Measurements from ENCODE around the gene SYT17. TPM values are rescaled to one million over a fixed set of nuclear protein-coding genes. Genes with fewer than 3 reads are reported as not detected.
A peak's percentile ranks its signal among the peaks of the same experiment; 100 is the strongest.

The SYT17 gene
- total and polyA plus RNA-seq, 2 experiments from 2014 or later: not detected

DNA sequence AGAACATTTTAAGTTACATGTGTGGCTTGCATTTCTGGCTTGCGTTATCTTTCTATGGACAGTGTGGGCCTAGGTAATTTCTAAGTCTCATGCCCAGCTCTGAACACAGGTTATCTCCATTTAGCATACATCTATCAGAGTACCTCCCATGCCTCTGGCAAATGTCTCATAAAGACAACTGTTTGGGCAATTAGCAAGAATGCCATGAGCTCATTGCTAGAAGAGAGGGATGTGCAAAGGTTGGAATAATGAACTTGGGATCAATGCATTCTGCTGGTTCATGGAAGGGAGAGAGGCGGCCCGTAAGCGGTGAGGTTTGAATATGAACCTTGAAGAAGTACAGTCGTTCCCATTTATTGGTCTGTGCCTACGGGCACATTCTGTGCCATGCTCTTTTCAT, 14.4 kb downstream of the SYT17 start:
- in situ Hi-C loops (cut with MboI): no loop called here
- Histone ChIP-seq H3K36me3 (ENCODE audit: low read depth) (no peaks in the 10 kb centered on the region), H3K79me2 (ENCODE audit: insufficient read depth) (no peaks in the 10 kb centered on the region), H3F3A (ENCODE audit: insufficient read depth) (no peaks in the 10 kb centered on the region), H3K9ac (no peak overlapping the region), H2AFZ (no peak overlapping the region), H3K9me3 (ENCODE audit: low read depth) (no peaks in the 10 kb centered on the region), H3K4me1 (ENCODE audit: insufficient read depth) (peaks cover 9% of the 10 kb centered on the region), H3K4me3 (no peak overlapping the region), H4K20me1 (ENCODE audit: insufficient read depth) (no peaks in the 10 kb centered on the region), H3K27ac (no peak overlapping the region), H3K9me2 (ENCODE audit: insufficient read depth) (no peaks in the 10 kb centered on the region), H3K27me3 (replicated peaks; ENCODE audit: insufficient read depth) (no peaks in the 10 kb centered on the region), H3K4me2 (ENCODE audit: unreplicated experiment) (no peak overlapping the region)
- DNase-seq: no peak
- WGBS, 2 experiments (ENCODE audit: low coverage in 1 of 2, low lambda C conversion rate in 2 of 2, missing lambda C conversion rate in 2 of 2): 87 to 88% methylated on average over 6 of the region's 6 CpGs
- TF ChIP-seq EZH2 (IDR thresholded peaks at IDR 0.05; ENCODE audit: insufficient read depth, poor library complexity, severe bottlenecking) (no peak), EZH2phosphoT487 (IDR thresholded peaks at IDR 0.05; ENCODE audit: insufficient read depth, low read depth) (no peak)

DNA sequence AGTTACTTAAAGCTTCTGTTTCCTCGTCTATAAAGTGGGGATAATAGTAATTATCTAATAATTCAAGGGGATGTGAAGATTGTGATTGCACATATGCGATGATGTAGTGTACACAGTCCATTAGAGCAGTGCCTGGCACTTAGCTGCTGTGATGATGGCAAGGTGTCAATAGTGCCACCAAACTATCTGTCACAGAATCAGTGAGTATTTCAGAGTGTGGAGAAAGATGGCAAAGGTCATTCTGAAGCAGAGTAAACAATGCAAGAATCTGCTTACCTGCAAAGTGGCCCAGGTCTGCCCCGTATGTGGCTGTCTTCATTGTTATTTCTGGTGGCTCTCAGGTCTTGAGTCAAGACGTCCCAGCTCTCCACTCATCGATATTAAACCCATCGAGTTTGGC, 15.1 kb downstream of the SYT17 start:
- Histone ChIP-seq H3K27ac (no peak overlapping the region), H3K4me1 (ENCODE audit: insufficient read depth) (peaks cover 9% of the 10 kb centered on the region), H4K20me1 (ENCODE audit: insufficient read depth) (no peaks in the 10 kb centered on the region), H3K9me2 (ENCODE audit: insufficient read depth) (no peaks in the 10 kb centered on the region), H3K4me3 (no peak overlapping the region), H3F3A (ENCODE audit: insufficient read depth) (no peaks in the 10 kb centered on the region), H3K9me3 (ENCODE audit: low read depth) (no peaks in the 10 kb centered on the region), H3K4me2 (ENCODE audit: unreplicated experiment) (no peak overlapping the region), H2AFZ (no peak overlapping the region), H3K79me2 (ENCODE audit: insufficient read depth) (no peaks in the 10 kb centered on the region), H3K36me3 (ENCODE audit: low read depth) (no peaks in the 10 kb centered on the region), H3K9ac (no peak overlapping the region), H3K27me3 (replicated peaks; ENCODE audit: insufficient read depth) (no peaks in the 10 kb centered on the region)
- WGBS, 2 experiments (ENCODE audit: low coverage in 1 of 2, low lambda C conversion rate in 2 of 2, missing lambda C conversion rate in 2 of 2): 84% methylated on average over 6 of the region's 6 CpGs
- no peak for TF ChIP-seq EZH2 (IDR thresholded peaks at IDR 0.05; ENCODE audit: insufficient read depth, poor library complexity, severe bottlenecking)
- no peak for TF ChIP-seq EZH2phosphoT487 (IDR thresholded peaks at IDR 0.05; ENCODE audit: insufficient read depth, low read depth)
- in situ Hi-C loops (cut with MboI): no loop called here
- no peak for DNase-seq

DNA sequence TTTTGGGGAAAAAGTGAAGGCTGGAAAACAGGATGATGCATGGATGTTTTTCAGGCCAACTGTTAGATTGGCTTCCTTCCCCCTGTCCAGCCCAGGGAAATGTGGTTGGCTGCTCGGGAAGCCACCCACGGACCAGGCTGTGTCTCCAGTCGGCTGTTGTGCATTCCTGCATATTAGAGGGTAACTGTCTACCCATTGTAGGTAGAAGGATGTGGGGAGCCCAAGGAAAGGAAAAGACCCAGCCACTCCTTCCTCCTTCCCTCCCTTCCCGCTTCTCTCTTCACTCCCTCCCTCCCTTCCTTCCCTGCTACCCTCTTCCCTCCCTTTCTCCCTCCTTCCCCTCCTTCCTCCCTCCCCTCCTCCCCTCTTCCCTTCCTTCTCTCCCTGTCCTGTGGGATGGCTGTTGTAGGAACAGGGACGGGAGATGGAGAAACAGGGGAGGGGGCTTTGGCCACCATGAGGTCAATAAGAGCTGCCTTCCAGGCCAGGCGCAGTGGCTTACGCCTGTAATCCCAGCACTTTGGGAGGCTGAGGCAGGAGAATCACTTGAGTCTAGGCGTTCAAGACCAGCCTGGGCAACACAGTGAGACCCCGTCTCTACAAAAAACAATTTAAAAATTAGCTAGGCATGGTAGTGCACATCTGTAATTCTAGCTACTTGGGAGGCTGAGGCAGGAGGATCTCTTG, 16.9 kb downstream of the SYT17 start:
- WGBS, 2 experiments (ENCODE audit: low coverage in 1 of 2, low lambda C conversion rate in 2 of 2, missing lambda C conversion rate in 2 of 2): 63 to 75% methylated on average over 8 to 9 of the region's 9 CpGs
- Histone ChIP-seq H3K4me3 (0 out of 2 replicates have a peak overlapping the region, but pooled peaks have one; percentile 12), H3F3A (ENCODE audit: insufficient read depth) (no peaks in the 10 kb centered on the region), H3K79me2 (ENCODE audit: insufficient read depth) (no peaks in the 10 kb centered on the region), H3K4me1 (ENCODE audit: insufficient read depth) (peaks cover 9% of the 10 kb centered on the region), H3K4me2 (ENCODE audit: unreplicated experiment) (no peak overlapping the region), H3K27ac (0 out of 2 replicates have a peak overlapping the region, but pooled peaks have one; percentile 14), H2AFZ (no peak overlapping the region), H3K9ac (no peak overlapping the region), H4K20me1 (ENCODE audit: insufficient read depth) (no peaks in the 10 kb centered on the region), H3K36me3 (ENCODE audit: low read depth) (no peaks in the 10 kb centered on the region), H3K9me3 (ENCODE audit: low read depth) (no peaks in the 10 kb centered on the region), H3K27me3 (replicated peaks; ENCODE audit: insufficient read depth) (no peaks in the 10 kb centered on the region), H3K9me2 (ENCODE audit: insufficient read depth) (no peaks in the 10 kb centered on the region)
- peak; percentile 46 for DNase-seq
- in situ Hi-C loops (cut with MboI): no loop called here
- TF ChIP-seq EZH2 (IDR thresholded peaks at IDR 0.05; ENCODE audit: insufficient read depth, poor library complexity, severe bottlenecking) (no peak), EZH2phosphoT487 (IDR thresholded peaks at IDR 0.05; ENCODE audit: insufficient read depth, low read depth) (no peak)

DNA sequence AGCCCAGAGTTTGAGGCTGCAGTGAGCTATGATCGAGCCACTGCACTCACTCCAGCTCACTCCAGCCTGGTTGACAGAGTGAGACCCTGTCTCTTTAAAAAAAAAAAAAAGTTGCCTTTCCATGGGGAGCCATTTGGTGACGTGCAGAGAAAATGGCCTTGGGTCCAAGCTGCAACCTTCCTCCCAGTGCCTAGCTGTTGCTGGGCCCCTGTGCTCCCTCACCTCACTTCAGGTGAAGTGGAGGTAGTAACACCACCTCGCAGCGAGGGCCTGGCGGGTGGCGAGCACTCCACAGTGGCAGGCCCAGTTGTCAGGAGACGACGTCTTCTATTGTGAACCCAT, 17.4 kb downstream of the SYT17 start:
- H3K4me3 ChIP-seq: no peak overlapping the region
- H3K27ac ChIP-seq: no peak overlapping the region
- DNase-seq: no peak
- no peaks in the 10 kb centered on the region for H3K79me2 ChIP-seq (ENCODE audit: insufficient read depth)
- H3K36me3 ChIP-seq (ENCODE audit: low read depth): no peaks in the 10 kb centered on the region
- TF ChIP-seq EZH2phosphoT487 (IDR thresholded peaks at IDR 0.05; ENCODE audit: insufficient read depth, low read depth) (no peak), EZH2 (IDR thresholded peaks at IDR 0.05; ENCODE audit: insufficient read depth, poor library complexity, severe bottlenecking) (no peak)
- H2AFZ ChIP-seq: no peak overlapping the region
- no peaks in the 10 kb centered on the region for H4K20me1 ChIP-seq (ENCODE audit: insufficient read depth)
- H3K9ac ChIP-seq: no peak overlapping the region
- peaks cover 9% of the 10 kb centered on the region for H3K4me1 ChIP-seq (ENCODE audit: insufficient read depth)
- in situ Hi-C loops (cut with MboI): no loop called here
- no peaks in the 10 kb centered on the region for H3K9me2 ChIP-seq (ENCODE audit: insufficient read depth)
- no peak overlapping the region for H3K4me2 ChIP-seq (ENCODE audit: unreplicated experiment)
- H3K9me3 ChIP-seq (ENCODE audit: low read depth): no peaks in the 10 kb centered on the region
- H3F3A ChIP-seq (ENCODE audit: insufficient read depth): 0 out of 2 replicates have a peak, but pooled peaks cover 3% of the 10 kb centered on the region
- WGBS, 2 experiments (ENCODE audit: low coverage in 1 of 2, low lambda C conversion rate in 2 of 2, missing lambda C conversion rate in 2 of 2): 90 to 92% methylated on average over 8 of the region's 8 CpGs
- H3K27me3 ChIP-seq (replicated peaks; ENCODE audit: insufficient read depth): no peaks in the 10 kb centered on the region
